GM12878 (cell line): ENCODE results near the gene F2RL3. TPM values are rescaled to one million over a fixed set of nuclear protein-coding genes. Genes with fewer than 3 reads are reported as not detected.

Source experiments
- ATAC-seq: fragments of 200-7000 bp; cut with Tn5 transposase; 3 replicates; pipeline ENCODE4 v1.9.1; 2020; ENCODE audit warnings: mild to moderate bottlenecking, moderate library complexity
- BruUV-seq: library from RNA; stranded (reverse); fragments of 400-500 nt; replicated peaks from 2 replicates; lab custom pipeline; 2021; lab: Mats Ljungman, UMichigan
- CTCF ChIA-PET: fragments of 300-600 bp; sonication (Branson Sonifier 250); formaldehyde crosslinking; extraction: SDS; loops from one replicate; lab custom pipeline; 2021; ENCODE audit warnings: inconsistent platforms; lab: Yijun Ruan, JAX
- POLR2A ChIA-PET: fragments of 350-600 bp; formaldehyde crosslinking; extraction: SDS; loops from one replicate; lab custom pipeline; 2021; ENCODE audit warnings: inconsistent platforms; lab: Charles Lee
- RAD21 ChIA-PET: fragments of 300-600 bp; sonication (Branson Sonifier 250); formaldehyde crosslinking; loops from one replicate; lab custom pipeline; 2023; ENCODE audit warnings: antibody characterized with exemption; ENCODE audit not compliant: unreplicated experiment; lab: Charles Lee
- SMC1A ChIA-PET: fragments of 300-600 bp; sonication (Branson Sonifier 250); formaldehyde crosslinking; loops from one replicate; lab custom pipeline; 2023; ENCODE audit not compliant: unreplicated experiment, uncharacterized antibody; lab: Charles Lee
- DNase-seq: peaks from one replicate; pipeline ENCODE4 v3.0.0-alpha.2; 2011; ENCODE audit warnings: low read depth, low spot score
- FAIRE-seq: peaks from 3 replicates; lab custom pipeline; 2011; peaks lifted over from hg19 to GRCh38; lab: Jason Lieb, UNC
- H2AFZ ChIP-seq: 2 replicates; pipeline ENCODE4 v1.6.0; 2011; ENCODE audit warnings: low read depth, low read length, control low read depth; ENCODE audit not compliant: control insufficient read depth
- H3K27ac ChIP-seq: 2 replicates; pipeline ENCODE4 v1.5.1; 2011; ENCODE audit warnings: control low read depth; ENCODE audit not compliant: control insufficient read depth, insufficient read depth
- H3K27me3 ChIP-seq, 2 experiments: replicated peaks in 1 of 2; 2 replicates each; pipeline versions ENCODE4 v1.6.0 to v1.6.1; 2011; ENCODE audit warnings: low read length in 1 of 2; ENCODE audit not compliant: control insufficient read depth in 2 of 2, insufficient read depth in 2 of 2
- H3K36me3 ChIP-seq, 2 experiments: 2 replicates each; pipeline ENCODE4 v1.5.1; 2011; ENCODE audit warnings: low read length in 1 of 2; ENCODE audit not compliant: control insufficient read depth in 2 of 2, insufficient read depth in 2 of 2
- H3K4me1 ChIP-seq: 2 replicates; pipeline ENCODE4 v1.6.1; 2011; ENCODE audit warnings: mild to moderate bottlenecking, low read length, moderate library complexity, mixed read lengths; ENCODE audit not compliant: control insufficient read depth, insufficient read depth
- H3K4me2 ChIP-seq: 2 replicates; pipeline ENCODE4 v1.6.0; 2011; ENCODE audit warnings: control low read depth; ENCODE audit not compliant: control insufficient read depth, insufficient read depth
- H3K4me3 ChIP-seq: fragments of 200-600 bp; sonication (generic); 2 replicates; pipeline ENCODE4 v1.5.1; 2016
- H3K79me2 ChIP-seq: 2 replicates; pipeline ENCODE4 v1.6.0; 2011; ENCODE audit warnings: low read length; ENCODE audit not compliant: control insufficient read depth, insufficient read depth
- H3K9ac ChIP-seq: 2 replicates; pipeline ENCODE4 v1.8.0; 2011; ENCODE audit warnings: low read length, control low read depth, mixed read lengths; ENCODE audit not compliant: control insufficient read depth, insufficient read depth
- H3K9me3 ChIP-seq: replicated peaks from 3 replicates; pipeline ENCODE4 v1.5.1; 2011; ENCODE audit warnings: mild to moderate bottlenecking, low read length; ENCODE audit not compliant: control insufficient read depth, insufficient read depth
- H4K20me1 ChIP-seq: 2 replicates; pipeline ENCODE4 v1.6.0; 2011; ENCODE audit not compliant: control insufficient read depth, insufficient read depth
- E2F8 ChIP-seq: fragments of 450-650 bp; IDR thresholded peaks from 2 replicates; pipeline ENCODE4 v1.6.1; 2018; ENCODE audit warnings: mild to moderate bottlenecking, low read depth, moderate library complexity; ENCODE audit not compliant: partially characterized antibody
- FOXK2 ChIP-seq: fragments of 450-650 bp; IDR thresholded peaks from 2 replicates; pipeline ENCODE4 v1.6.1; 2017; ENCODE audit warnings: mild to moderate bottlenecking, moderate library complexity
- HCFC1 ChIP-seq: fragments of 150-350 bp; IDR thresholded peaks from 2 replicates; pipeline ENCODE4 v1.6.1; 2014; ENCODE audit warnings: low read length
- PML ChIP-seq: IDR thresholded peaks from 2 replicates; pipeline ENCODE4 v1.6.1; 2012; ENCODE audit warnings: low read length, inconsistent platforms
- POLR2AphosphoS2 ChIP-seq: IDR thresholded peaks from 2 replicates; pipeline ENCODE4 v1.6.1; 2011; ENCODE audit warnings: low read depth, mild to moderate bottlenecking, low read length, improper control_type of control experiment, moderate library complexity
- SUZ12 ChIP-seq: fragments of 200-600 bp; sonication (generic); IDR thresholded peaks from one replicate; pipeline ENCODE4 v1.6.1; 2018; ENCODE audit warnings: antibody characterized with exemption, mild to moderate bottlenecking; ENCODE audit not compliant: unreplicated experiment
- TARDBP ChIP-seq: IDR thresholded peaks from 2 replicates; pipeline ENCODE4 v1.6.1; 2016; ENCODE audit warnings: borderline replicate concordance
- TBL1XR1 ChIP-seq: IDR thresholded peaks from 2 replicates; pipeline ENCODE4 v1.6.1; 2012; ENCODE audit warnings: low read depth, low read length, improper control_type of control experiment
- ZNF687 ChIP-seq: fragments of 450-650 bp; IDR thresholded peaks from 2 replicates; pipeline ENCODE4 v1.6.1; 2017; ENCODE audit warnings: mild to moderate bottlenecking, moderate library complexity
- WGBS: methylation state at CpG from one replicate; pipeline ENCODE4 v1.1.6; 2016; ENCODE audit warnings: low lambda C conversion rate; ENCODE audit not compliant: insufficient replicate concordance, insufficient coverage; ENCODE audit errors: missing lambda C conversion rate; 5-methylcytosine and 5-hydroxymethylcytosine counted together
- in situ Hi-C: fragments of 300-500 bp; cut with MboI; formaldehyde crosslinking; loops from 9 replicates; pipeline ENCODE4 v1.14.3; 2018; ENCODE audit warnings: mixed read lengths
- intact Hi-C: fragments of 100-400 bp; cut with micrococcal nuclease; formaldehyde crosslinking; loops from one replicate; pipeline ENCODE4 v1.14.2; 2022; ENCODE audit not compliant: unreplicated experiment
- polyA plus RNA-seq, 11 experiments: library from polyadenylated mRNA; depleted of rRNA in 4 of 11; unstranded in 6 of 11; stranded (reverse) in 5 of 11; fragments of >200 nt; fragmentation: Nextera tagmentation in 4 of 11; fragmentation: Illumina TruSeq in 1 of 11; extraction: Ambion mirVana in 4 of 11; extraction: Trizol in 1 of 11; gene quantifications; 1 replicate in 1 of 11; 2 replicates in 10 of 11; pipeline versions ENCODE4 v1.2.1 to v1.2.3, GENCODE V29; 2011 to 2016; ENCODE audit warnings: inconsistent platforms in 2 of 11, missing spikeins in 2 of 11, low read depth in 1 of 11
- total RNA-seq, 4 experiments: library from RNA; depleted of rRNA in 3 of 4; stranded (reverse); fragments of >200 nt in 3 of 4; fragmentation: Illumina TruSeq in 1 of 4; extraction: Trizol in 1 of 4; gene quantifications; 2 replicates each; pipeline versions ENCODE4 v1.2.1 to v1.2.3, GENCODE V29; 2013 to 2021

Gene F2RL3
- total and polyA plus RNA-seq, 10 of the 15 experiments (the other 5 are each of a cell fraction or from before 2014, with no cell fraction given): 0.01 to 1.2 (median 0.29) TPM

- TF ChIP-seq E2F8 (no peak), HCFC1 (no peak), TARDBP (no peak), ZNF687 (no peak), PML (no peak)
These were observed 16.9 kb upstream of the F2RL3 start (continued) for GRCh38 chr19:16871871-16872270.

GRCh38 chr19:16872728-16873127, 16.1 kb upstream of the F2RL3 start:
- RAD21 ChIA-PET: no interaction called here
- intact Hi-C loops: no loop called here
- no peak overlapping the region for H2AFZ ChIP-seq
- no peak overlapping the region for H3K27ac ChIP-seq
- CTCF ChIA-PET: no interaction called here
- SMC1A ChIA-PET: no interaction called here
- in situ Hi-C loops: no loop called here
- peaks cover 8% of the 10 kb centered on the region; the same call in 2 of the 3 replicates for H3K9me3 ChIP-seq
- no peak overlapping the region for H3K4me3 ChIP-seq
- no peaks in the 10 kb centered on the region for H3K79me2 ChIP-seq
- H4K20me1 ChIP-seq: no peaks in the 10 kb centered on the region
- ATAC-seq: no peak
- no peak for TF ChIP-seq POLR2AphosphoS2
- no peak for TF ChIP-seq FOXK2
- no peak for TF ChIP-seq TBL1XR1
- no peak for TF ChIP-seq SUZ12
- peaks cover 10 to 30% of the 10 kb centered on the region in 2 experiments for H3K36me3 ChIP-seq
- 97% methylated on average over 21 of the region's 21 CpGs for WGBS
- H3K27me3 ChIP-seq: no peaks in the 10 kb centered on the region
- FAIRE-seq: no peak
- POLR2A ChIA-PET: no interaction called here
- no TSS peak for BruUV-seq
- H3K9ac ChIP-seq: no peak overlapping the region
- H3K4me2 ChIP-seq: no peak overlapping the region
- peaks cover 6% of the 10 kb centered on the region for H3K4me1 ChIP-seq
- no peak for DNase-seq
